B cell (primary cell): ENCODE data around the gene NFU1. TPM values are rescaled to one million over a fixed set of nuclear protein-coding genes. Genes with fewer than 3 reads are reported as not detected.
"Not testable (repeated sequence)": the region's sequence is repeated elsewhere in the genome, so short reads cannot be mapped to it uniquely, and the experiment has no call there.

Experiments used
- ATAC-seq: fragments of 200-7000 bp; cut with Tn5 transposase; one replicate; pipeline ENCODE4 v1.10.0; 2021; ENCODE audit warnings: low read depth, mild to moderate bottlenecking, moderate number of reproducible peaks, moderate library complexity
- CTCF ChIA-PET: fragments of 350-600 bp; sonication (Branson Sonifier 250); formaldehyde crosslinking; loops from one replicate; lab custom pipeline; 2021; ENCODE audit warnings: antibody characterized with exemption, inconsistent platforms; lab: Charles Lee
- POLR2A ChIA-PET: fragments of 350-600 bp; sonication (Branson Sonifier 250); formaldehyde crosslinking; loops from one replicate; lab custom pipeline; 2021; ENCODE audit warnings: antibody characterized with exemption; lab: Charles Lee
- DNase-seq: peaks from one replicate; pipeline ENCODE4 v3.0.0; 2013
- H2AFZ ChIP-seq: 2 replicates; pipeline ENCODE4 v1.6.1; 2012; ENCODE audit warnings: mild to moderate bottlenecking, low read depth, low read length; ENCODE audit not compliant: insufficient read depth, poor library complexity, severe bottlenecking
- H3K27ac ChIP-seq, 2 donors: 1 replicate in 1 of 2; 2 replicates in 1 of 2; pipeline ENCODE4 v1.5.1; 2012 to 2013; ENCODE audit warnings: low read length in 2 of 2, mild to moderate bottlenecking in 2 of 2, moderate library complexity in 1 of 2
- H3K27me3 ChIP-seq, 4 experiments: fragments of 200-600 bp in 1 of 4; sonication (generic) in 1 of 4; replicated peaks in 1 of 4; 1 replicate in 2 of 4; 2 replicates in 2 of 4; pipeline versions ENCODE4 v1.6.1 to v1.7.0; 2013 to 2016; ENCODE audit warnings: low read length in 3 of 4, mild to moderate bottlenecking in 2 of 4, mixed read lengths in 1 of 4, moderate library complexity in 1 of 4; ENCODE audit not compliant: insufficient read depth in 4 of 4, control insufficient read depth in 3 of 4; ENCODE audit errors: control extremely low read depth in 1 of 4
- H3K36me3 ChIP-seq, 2 experiments: replicated peaks in 1 of 2; 1 replicate in 1 of 2; 2 replicates in 1 of 2; pipeline versions ENCODE4 v1.6.1 to v1.7.1; 2013; ENCODE audit warnings: low read length in 1 of 2; ENCODE audit not compliant: insufficient read depth in 2 of 2, control insufficient read depth in 1 of 2; ENCODE audit errors: control extremely low read depth in 1 of 2, extremely low read depth in 1 of 2
- H3K4me1 ChIP-seq, 2 donors: fragments of 200-600 bp in 1 of 2; sonication (generic) in 1 of 2; 1 replicate in 1 of 2; 2 replicates in 1 of 2; pipeline versions ENCODE4 v1.5.1 to v1.6.1; 2013 to 2017; ENCODE audit warnings: low read length in 2 of 2; ENCODE audit not compliant: control insufficient read depth in 2 of 2, insufficient read depth in 2 of 2
- H3K4me2 ChIP-seq: replicated peaks from 2 replicates; pipeline ENCODE3; 2012; ENCODE audit warnings: mild to moderate bottlenecking, low read depth, low read length; ENCODE audit not compliant: poor library complexity, severe bottlenecking
- H3K4me3 ChIP-seq, 5 experiments: fragments of 200-600 bp in 1 of 5; sonication (generic) in 1 of 5; 1 replicate in 3 of 5; 2 replicates in 2 of 5; pipeline versions ENCODE4 v1.5.1 to v1.7.0; 2011 to 2016; ENCODE audit warnings: low read length in 4 of 5, mild to moderate bottlenecking in 4 of 5, low read depth in 2 of 5, control low read depth in 1 of 5, moderate library complexity in 1 of 5; ENCODE audit not compliant: insufficient read depth in 1 of 5; ENCODE audit errors: control extremely low read depth in 1 of 5, extremely low read depth in 1 of 5
- H3K79me2 ChIP-seq: fragments of 200-600 bp; sonication (generic); one replicate; pipeline ENCODE4 v1.6.0; 2016; ENCODE audit warnings: low read length; ENCODE audit not compliant: control insufficient read depth, insufficient read depth
- H3K9ac ChIP-seq: fragments of 200-600 bp; sonication (generic); 2 replicates; pipeline ENCODE4 v1.6.1; 2017; ENCODE audit warnings: mild to moderate bottlenecking, low read length, moderate library complexity
- H3K9me3 ChIP-seq, 3 donors: one replicate each; pipeline versions ENCODE4 v1.6.1 to v1.7.1; 2013; ENCODE audit warnings: low read length in 2 of 3; ENCODE audit not compliant: control insufficient read depth in 2 of 3, insufficient read depth in 1 of 3; ENCODE audit errors: control extremely low read depth in 1 of 3
- H4K20me1 ChIP-seq: 2 replicates; pipeline ENCODE4 v1.6.0; 2012; ENCODE audit warnings: mild to moderate bottlenecking, low read length; ENCODE audit not compliant: insufficient read depth, control insufficient read depth, poor library complexity, severe bottlenecking
- H3K27ac Mint-ChIP-seq: one replicate; pipeline ENCODE4 v1.8.0; 2021; ENCODE audit warnings: mixed read lengths
- H3K27me3 Mint-ChIP-seq: one replicate; pipeline ENCODE4 v1.8.0; 2021; ENCODE audit warnings: mixed read lengths
- H3K4me1 Mint-ChIP-seq: one replicate; pipeline ENCODE4 v1.8.0; 2021; ENCODE audit warnings: mixed read lengths
- H3K4me3 Mint-ChIP-seq: one replicate; pipeline ENCODE4 v1.8.0; 2021; ENCODE audit warnings: mixed read lengths
- H3K9me3 Mint-ChIP-seq: one replicate; pipeline ENCODE4 v1.8.0; 2022; ENCODE audit warnings: mixed read lengths; ENCODE audit not compliant: insufficient read depth
- CTCF ChIP-seq: fragments of 200-600 bp; IDR thresholded peaks from one replicate; pipeline ENCODE4 v1.8.0; 2022; ENCODE audit warnings: antibody characterized with exemption, mild to moderate bottlenecking
- EZH2 ChIP-seq: IDR thresholded peaks from 2 replicates; pipeline ENCODE4 v1.6.1; 2012; ENCODE audit warnings: borderline replicate concordance, low read depth, mild to moderate bottlenecking, moderate library complexity, low read length; ENCODE audit not compliant: insufficient read depth, poor library complexity, severe bottlenecking
- WGBS: methylation state at CpG from one replicate; pipeline ENCODE4 v1.1.5; 2013; ENCODE audit warnings: missing lambda C conversion rate; ENCODE audit not compliant: insufficient coverage; 5-methylcytosine and 5-hydroxymethylcytosine counted together
- intact Hi-C: fragments of 100-400 bp; cut with micrococcal nuclease; formaldehyde crosslinking; loops from one replicate; pipeline ENCODE4 v1.10.0; 2022
- polyA plus RNA-seq: library from polyadenylated mRNA; depleted of rRNA; stranded (reverse); fragments of >200 nt; gene quantifications from 2 replicates; pipeline ENCODE4 v1.2.3, GENCODE V29; 2012
- total RNA-seq, 2 donors: library from RNA; stranded (reverse); fragments of 120-200 nt in 1 of 2; gene quantifications; 1 replicate in 1 of 2; 2 replicates in 1 of 2; pipeline versions ENCODE4 v1.2.3 to v1.2.4, GENCODE V29; 2013 to 2022

The NFU1 gene
- total and polyA plus RNA-seq, 2 donors (not counting 1 experiment from before 2014, with no cell fraction given), result 19.2 to 40.6 TPM

DNA sequence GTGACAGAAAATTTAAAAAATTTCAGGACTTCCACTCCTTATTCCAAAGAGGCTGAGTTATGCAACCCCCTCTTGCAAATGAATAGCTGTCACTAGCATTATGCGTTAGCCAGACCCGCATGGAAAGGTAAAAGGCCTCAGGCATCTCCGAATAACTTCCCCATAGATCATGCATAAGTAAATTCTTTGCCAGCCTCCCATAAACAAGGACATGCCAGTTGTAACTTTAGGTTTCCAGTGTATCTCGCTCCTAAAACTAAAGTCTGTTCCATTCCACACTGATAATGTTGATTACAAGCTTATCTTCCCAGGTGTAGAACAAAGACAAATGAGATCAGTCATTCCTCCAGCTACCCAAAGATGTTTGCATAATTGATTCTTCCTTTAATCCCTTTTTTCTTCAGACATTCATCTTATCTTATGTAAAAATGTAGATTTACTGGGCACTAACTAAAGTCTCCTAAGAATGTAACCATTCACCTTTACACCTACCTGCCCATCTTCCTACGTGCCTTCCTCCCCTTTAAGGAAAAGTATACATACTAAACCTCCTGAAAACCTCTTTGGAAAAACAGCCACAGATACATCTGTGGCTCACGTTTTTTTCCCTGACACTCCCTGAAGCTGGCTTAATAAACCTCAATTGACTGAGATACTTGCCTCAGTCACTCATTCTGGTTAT, 13.6 kb upstream of the NFU1 start:
- no peaks in the 10 kb centered on the region for H4K20me1 ChIP-seq
- WGBS, result 93% methylated on average over 5 of the region's 6 CpGs
- H3K4me3 ChIP-seq, result no peak overlapping the region
- H3K27ac Mint-ChIP-seq, result no peak overlapping the region
- H3K36me3 ChIP-seq, result no peaks in the 10 kb centered on the region
- no peaks in the 10 kb centered on the region for H3K9me3 ChIP-seq
- DNase-seq (no peak), ATAC-seq (no peak)
- no peak overlapping the region for H3K27ac ChIP-seq
- H3K9ac ChIP-seq, result no peak overlapping the region
- H3K4me1 Mint-ChIP-seq, result peaks cover 2% of the 10 kb centered on the region
- intact Hi-C loops, result no loop called here
- no peak overlapping the region for H2AFZ ChIP-seq
- no peaks in the 10 kb centered on the region for H3K27me3 ChIP-seq
- H3K4me1 ChIP-seq, result no peaks in the 10 kb centered on the region
- CTCF ChIA-PET, result no interaction called here
- H3K9me3 Mint-ChIP-seq, result no peaks in the 10 kb centered on the region
- H3K79me2 ChIP-seq, result no peaks in the 10 kb centered on the region
- TF ChIP-seq CTCF (no peak), EZH2 (no peak)
- no peak overlapping the region for H3K4me2 ChIP-seq
- POLR2A ChIA-PET, result no interaction called here
- no peak overlapping the region for H3K4me3 Mint-ChIP-seq
- peaks cover 16% of the 10 kb centered on the region for H3K27me3 Mint-ChIP-seq

DNA sequence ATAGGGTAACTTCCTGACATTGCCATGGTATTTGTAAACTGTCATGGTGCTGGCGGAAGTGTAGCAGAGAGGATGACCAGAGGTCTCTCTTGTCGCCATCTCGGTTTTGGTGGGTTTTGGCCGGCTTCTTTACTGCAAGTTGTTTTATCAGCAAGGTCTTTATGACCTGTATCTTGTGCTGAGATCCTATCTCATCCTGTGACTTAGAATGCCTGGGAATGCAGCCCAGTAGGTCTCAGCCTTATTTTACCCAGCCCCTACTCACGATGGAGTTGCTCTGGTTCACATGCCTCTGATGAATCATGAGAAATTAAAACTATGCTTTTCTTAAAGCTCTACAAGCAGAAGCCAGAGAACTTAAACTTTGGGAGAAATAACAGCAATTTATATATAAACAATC, 12.7 kb upstream of the NFU1 start:
- ChIA-PET POLR2A (no interaction called here), CTCF (no interaction called here)
- no peaks in the 10 kb centered on the region for H3K4me1 ChIP-seq
- intact Hi-C loops, result no loop called here
- no peaks in the 10 kb centered on the region for H4K20me1 ChIP-seq
- Mint-ChIP-seq H3K27ac (no peak overlapping the region), H3K4me1 (peaks cover 2% of the 10 kb centered on the region), H3K9me3 (no peaks in the 10 kb centered on the region), H3K4me3 (no peak overlapping the region), H3K27me3 (peaks cover 12% of the 10 kb centered on the region)
- no peak for ATAC-seq
- DNase-seq, result no peak
- no peak overlapping the region for H3K27ac ChIP-seq
- no peak overlapping the region for H3K4me2 ChIP-seq
- H3K4me3 ChIP-seq, result no peak overlapping the region
- no peaks in the 10 kb centered on the region for H3K9me3 ChIP-seq
- 100% methylated on average over 2 of the region's 5 CpGs for WGBS
- TF ChIP-seq EZH2, result no peak
- TF ChIP-seq CTCF, result no peak
- H3K36me3 ChIP-seq, result no peaks in the 10 kb centered on the region
- H3K79me2 ChIP-seq, result no peaks in the 10 kb centered on the region
- no peak overlapping the region for H3K9ac ChIP-seq
- H2AFZ ChIP-seq, result no peak overlapping the region
- no peaks in the 10 kb centered on the region for H3K27me3 ChIP-seq

- WGBS, result 98% methylated on average over 3 of the region's 3 CpGs
- not testable (repeated sequence) for H3K4me1 Mint-ChIP-seq, DNase-seq
These were observed 6.4 kb upstream of the NFU1 start for GRCh38 chr2:69443673-69444072.

More at GRCh38 chr2:69443673-69444072, 6.4 kb upstream of the NFU1 start:
- H3K4me3 Mint-ChIP-seq, ATAC-seq, H3K4me3 ChIP-seq, intact Hi-C loops, H2AFZ ChIP-seq, H3K9me3 ChIP-seq, H3K36me3 ChIP-seq, H3K4me1 ChIP-seq, H3K9ac ChIP-seq, H3K4me2 ChIP-seq, H3K27me3 ChIP-seq, H3K27ac Mint-ChIP-seq, H3K27ac ChIP-seq, CTCF ChIA-PET, H3K9me3 Mint-ChIP-seq, H3K79me2 ChIP-seq, POLR2A ChIA-PET, H4K20me1 ChIP-seq: not testable (repeated sequence)
- peaks cover 12% of the 10 kb centered on the region for H3K27me3 Mint-ChIP-seq
